Endodermal cell (in vitro differentiated cells): ENCODE measurements around the gene DPF3. TPM values are rescaled to one million over a fixed set of nuclear protein-coding genes. Genes with fewer than 3 reads are reported as not detected.

Experiments used
- DNase-seq: peaks from one replicate; pipeline ENCODE4 v3.0.0-alpha.2; 2017
- H3K27ac ChIP-seq: 2 replicates; pipeline ENCODE4 v1.5.1; 2013; ENCODE audit warnings: mild to moderate bottlenecking, low read depth, low read length, moderate library complexity
- H3K27me3 ChIP-seq: 2 replicates; pipeline ENCODE4 v1.6.1; 2013; ENCODE audit warnings: mild to moderate bottlenecking, low read length, moderate library complexity; ENCODE audit not compliant: insufficient read depth, control insufficient read depth, poor library complexity, severe bottlenecking
- H3K36me3 ChIP-seq: 2 replicates; pipeline ENCODE4 v1.7.0; 2013; ENCODE audit warnings: mild to moderate bottlenecking, low read length, moderate library complexity; ENCODE audit not compliant: control insufficient read depth, insufficient read depth
- H3K4me1 ChIP-seq: one replicate; pipeline ENCODE4 v1.7.0; 2013; ENCODE audit warnings: low read length; ENCODE audit not compliant: control insufficient read depth, insufficient read depth
- H3K4me3 ChIP-seq: 2 replicates; pipeline ENCODE4 v1.5.1; 2013; ENCODE audit warnings: mild to moderate bottlenecking, low read length, moderate library complexity
- H3K9ac ChIP-seq: 2 replicates; pipeline ENCODE4 v1.6.1; 2013; ENCODE audit warnings: mild to moderate bottlenecking, low read length, moderate library complexity; ENCODE audit not compliant: poor library complexity, severe bottlenecking; ENCODE audit errors: extremely low read depth
- H3K9me3 ChIP-seq: 2 replicates; pipeline ENCODE4 v1.6.1; 2013; ENCODE audit warnings: mild to moderate bottlenecking, low read length, moderate library complexity; ENCODE audit not compliant: control insufficient read depth
- H3K27ac Mint-ChIP-seq: 2 replicates; pipeline ENCODE4 v1.8.0; 2020; ENCODE audit warnings: mixed read lengths
- H3K27me3 Mint-ChIP-seq: 2 replicates; pipeline ENCODE4 v1.8.0; 2021; ENCODE audit warnings: mild to moderate bottlenecking, mixed read lengths; ENCODE audit not compliant: insufficient read depth
- H3K36me3 Mint-ChIP-seq: 2 replicates; pipeline ENCODE4 v1.8.0; 2020; ENCODE audit warnings: low read depth, mixed read lengths
- H3K4me1 Mint-ChIP-seq: 2 replicates; pipeline ENCODE4 v1.8.0; 2020; ENCODE audit warnings: mixed read lengths
- H3K4me3 Mint-ChIP-seq: 2 replicates; pipeline ENCODE4 v1.8.0; 2020; ENCODE audit warnings: mild to moderate bottlenecking, moderate library complexity, mixed read lengths
- H3K9me3 Mint-ChIP-seq: 2 replicates; pipeline ENCODE4 v1.8.0; 2020; ENCODE audit warnings: mild to moderate bottlenecking, mixed read lengths
- WGBS, 2 experiments: methylation state at CpG; one replicate each; pipeline versions ENCODE4 v1.1.5 to v1.1.7; 2013; ENCODE audit warnings: missing lambda C conversion rate in 2 of 2, mixed read lengths in 1 of 2; ENCODE audit not compliant: insufficient coverage in 1 of 2, insufficient read length in 1 of 2; 5-methylcytosine and 5-hydroxymethylcytosine counted together
- total RNA-seq, 2 donors: library from RNA; stranded (reverse); fragmentation: NEBNext Ultra II Directional in 1 of 2; extraction: Animal tissue kit (Norgen Biotek cat#: 25700) in 1 of 2; gene quantifications; 2 replicates in 1 of 2; 3 replicates in 1 of 2; pipeline ENCODE4 v1.2.1, GENCODE V29; 2021
- TF ChIP-seq, protein P1 (sequence below): fragments of 200-600 bp; sonication (generic); conservative IDR thresholded peaks from 2 replicates; pipeline ENCODE4 v1.5.0; 2021; ENCODE audit warnings: antibody characterized with exemption, mild to moderate bottlenecking

The DPF3 gene
- total RNA-seq, 2 donors from 2014 or later, result not detected

- WGBS, 2 experiments, result 84% methylated on average over 1 of the region's 1 CpG; no CpG with 5 or more reads in 1 of the 2 experiments
- no peak overlapping the region for H3K4me3 ChIP-seq
- no peaks in the 10 kb centered on the region for H3K36me3 ChIP-seq
- Mint-ChIP-seq H3K36me3 (peaks cover 2% of the 10 kb centered on the region), H3K27ac (no peak overlapping the region), H3K27me3 (no peaks in the 10 kb centered on the region), H3K9me3 (peaks cover 34% of the 10 kb centered on the region), H3K4me3 (no peak overlapping the region), H3K4me1 (no peaks in the 10 kb centered on the region)
- no peaks in the 10 kb centered on the region for H3K4me1 ChIP-seq
- DNase-seq, result no peak
- no peak overlapping the region for H3K27ac ChIP-seq
- no peak overlapping the region for H3K9ac ChIP-seq
- H3K27me3 ChIP-seq, result no peaks in the 10 kb centered on the region
- TF ChIP-seq, protein P1, sequence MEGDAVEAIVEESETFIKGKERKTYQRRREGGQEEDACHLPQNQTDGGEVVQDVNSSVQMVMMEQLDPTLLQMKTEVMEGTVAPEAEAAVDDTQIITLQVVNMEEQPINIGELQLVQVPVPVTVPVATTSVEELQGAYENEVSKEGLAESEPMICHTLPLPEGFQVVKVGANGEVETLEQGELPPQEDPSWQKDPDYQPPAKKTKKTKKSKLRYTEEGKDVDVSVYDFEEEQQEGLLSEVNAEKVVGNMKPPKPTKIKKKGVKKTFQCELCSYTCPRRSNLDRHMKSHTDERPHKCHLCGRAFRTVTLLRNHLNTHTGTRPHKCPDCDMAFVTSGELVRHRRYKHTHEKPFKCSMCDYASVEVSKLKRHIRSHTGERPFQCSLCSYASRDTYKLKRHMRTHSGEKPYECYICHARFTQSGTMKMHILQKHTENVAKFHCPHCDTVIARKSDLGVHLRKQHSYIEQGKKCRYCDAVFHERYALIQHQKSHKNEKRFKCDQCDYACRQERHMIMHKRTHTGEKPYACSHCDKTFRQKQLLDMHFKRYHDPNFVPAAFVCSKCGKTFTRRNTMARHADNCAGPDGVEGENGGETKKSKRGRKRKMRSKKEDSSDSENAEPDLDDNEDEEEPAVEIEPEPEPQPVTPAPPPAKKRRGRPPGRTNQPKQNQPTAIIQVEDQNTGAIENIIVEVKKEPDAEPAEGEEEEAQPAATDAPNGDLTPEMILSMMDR, result no peak
- peaks cover 43% of the 10 kb centered on the region for H3K9me3 ChIP-seq
These were observed 130.0 kb downstream of the DPF3 start for GRCh38 chr14:72763892-72764291.

DNA sequence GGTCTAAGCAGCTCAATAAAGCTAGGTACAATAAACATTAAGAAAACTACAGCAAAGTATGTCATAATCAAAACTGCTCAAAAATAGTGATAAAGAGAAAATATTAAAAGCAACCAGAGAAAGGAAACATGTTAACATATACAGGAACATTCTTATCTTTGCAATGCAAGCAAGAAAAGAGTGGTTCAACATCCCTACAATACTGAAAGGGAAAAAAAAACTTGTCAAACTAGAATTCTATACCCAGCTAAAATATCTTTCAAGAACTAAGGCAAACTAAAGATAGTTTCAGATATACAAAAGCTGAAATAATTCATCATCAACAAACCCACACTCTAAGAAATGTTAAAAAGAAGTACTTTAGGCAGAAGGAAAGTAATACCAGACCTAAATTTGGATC lies 134.2 kb downstream of the DPF3 start:
- H3K4me3 ChIP-seq, result no peak overlapping the region
- Mint-ChIP-seq H3K4me3 (no peak overlapping the region), H3K9me3 (peaks cover 24% of the 10 kb centered on the region), H3K36me3 (no peaks in the 10 kb centered on the region), H3K4me1 (peaks cover 5% of the 10 kb centered on the region), H3K27me3 (peaks cover 19% of the 10 kb centered on the region), H3K27ac (no peak overlapping the region)
- no peak overlapping the region for H3K9ac ChIP-seq
- no peaks in the 10 kb centered on the region for H3K27me3 ChIP-seq
- no peak for DNase-seq
- H3K9me3 ChIP-seq, result peaks cover 31% of the 10 kb centered on the region
- H3K27ac ChIP-seq, result no peak overlapping the region
- no peaks in the 10 kb centered on the region for H3K4me1 ChIP-seq
- no peaks in the 10 kb centered on the region for H3K36me3 ChIP-seq
- TF ChIP-seq, protein P1, result no peak

DNA sequence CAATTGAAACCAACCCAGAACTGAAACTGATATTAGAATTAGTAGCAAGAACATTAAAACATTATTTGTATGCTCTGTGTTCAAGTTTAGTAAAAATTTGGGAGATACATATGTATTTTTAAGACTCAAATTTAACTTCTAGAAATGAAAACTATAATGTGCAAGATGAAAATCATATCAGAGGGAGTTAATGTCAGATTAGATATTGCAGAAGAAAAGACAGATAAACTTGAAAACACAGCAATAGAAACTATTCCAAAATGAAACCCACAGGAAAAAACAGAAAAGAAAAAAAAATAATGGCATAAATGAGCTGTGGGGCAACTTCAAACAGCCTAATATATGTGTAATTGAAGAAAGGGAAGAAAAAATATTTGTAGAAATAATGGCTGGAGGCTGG lies 134.9 kb downstream of the DPF3 start:
- Histone ChIP-seq H3K4me1 (no peaks in the 10 kb centered on the region), H3K36me3 (no peaks in the 10 kb centered on the region), H3K9me3 (peaks cover 31% of the 10 kb centered on the region), H3K27ac (no peak overlapping the region), H3K9ac (no peak overlapping the region), H3K4me3 (no peak overlapping the region), H3K27me3 (no peaks in the 10 kb centered on the region)
- no peak overlapping the region for H3K27ac Mint-ChIP-seq
- H3K9me3 Mint-ChIP-seq, result peaks cover 23% of the 10 kb centered on the region
- no peak overlapping the region for H3K4me3 Mint-ChIP-seq
- peaks cover 24% of the 10 kb centered on the region for H3K27me3 Mint-ChIP-seq
- DNase-seq, result no peak
- peaks cover 5% of the 10 kb centered on the region for H3K4me1 Mint-ChIP-seq
- H3K36me3 Mint-ChIP-seq, result no peaks in the 10 kb centered on the region
- TF ChIP-seq, protein P1, result no peak
